Amygdala (tissue), 56 donors: ENCODE results near the gene AGBL1.
"Not testable (repeated sequence)": the region's sequence is repeated elsewhere in the genome, so short reads cannot be mapped to it uniquely, and the experiment has no call there.

Experiments used
- DNase-seq, 56 donors: peaks; one replicate each; lab custom pipeline; 2025; lab: John Stamatoyannopoulos, UW

The AGBL1 gene

DNA sequence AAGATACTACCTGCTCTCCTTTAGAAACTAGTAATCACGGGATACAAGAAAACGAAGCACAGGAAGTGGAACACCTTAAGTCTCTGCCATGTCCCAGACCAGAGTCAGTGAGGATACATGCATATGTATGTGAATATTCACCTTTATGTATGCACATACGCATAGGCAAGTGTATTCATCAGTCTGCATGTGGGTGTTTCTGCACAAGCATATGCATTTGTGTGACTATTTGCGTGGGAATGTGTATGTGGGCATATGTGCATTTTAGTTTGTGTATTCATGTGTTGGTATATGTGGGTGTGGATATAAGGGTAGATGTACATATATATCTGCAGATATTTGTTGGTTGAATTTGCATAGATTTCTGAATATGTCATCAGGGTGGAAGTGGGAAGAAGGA lies 889.7 kb downstream of the AGBL1 start:
- no peak for DNase-seq

DNA sequence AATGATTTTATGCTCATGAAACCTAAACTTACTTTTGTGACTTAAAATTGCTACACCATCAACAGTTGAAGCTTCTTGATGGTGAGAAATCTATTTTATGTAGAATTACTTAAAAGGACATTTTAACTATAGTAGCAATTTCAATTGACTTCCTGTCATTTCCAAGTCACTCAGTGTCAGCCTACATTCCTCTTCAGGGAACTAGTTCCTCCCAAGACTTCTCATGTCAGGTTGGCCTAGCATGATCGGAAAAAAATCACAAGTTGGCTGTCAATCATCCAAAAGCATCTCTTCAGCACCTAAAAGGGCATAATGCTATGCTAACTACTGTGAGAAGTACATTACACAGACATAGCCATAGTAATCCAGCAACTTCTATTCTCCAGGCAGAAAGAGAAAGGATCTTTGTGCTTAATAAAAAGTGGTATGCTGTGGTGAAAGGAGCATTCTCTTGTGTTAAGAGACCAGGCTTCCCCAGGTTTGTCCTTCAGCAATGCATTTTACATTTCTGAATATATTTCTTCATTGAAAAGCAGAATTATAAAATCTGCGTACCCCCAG lies 893.7 kb downstream of the AGBL1 start:
- DNase-seq = no peak

DNA sequence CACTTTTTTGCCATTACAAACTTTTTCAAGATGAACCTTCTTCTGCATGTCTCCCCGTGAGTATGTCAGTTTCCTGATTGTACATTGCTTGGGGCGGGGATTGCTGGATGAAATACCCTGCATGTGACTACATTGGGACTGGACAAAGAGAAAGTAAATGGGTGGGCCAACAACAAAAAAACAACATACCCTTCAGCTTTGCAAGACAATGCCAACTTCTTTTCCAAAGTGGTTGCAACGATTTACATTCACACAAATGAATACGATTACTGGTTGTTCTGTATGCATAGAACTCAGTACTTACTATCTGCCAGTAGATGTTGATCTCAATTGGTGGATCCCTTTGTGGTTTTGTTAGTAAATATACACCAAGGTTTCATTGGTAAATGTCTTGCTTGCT lies 908.4 kb downstream of the AGBL1 start:
- DNase-seq = no peak

- no peak for DNase-seq
These were observed 942.1 kb downstream of the AGBL1 start for GRCh38 chr15:87021751-87022150.

GRCh38 chr15:87031540-87032230 lies 952.0 kb downstream of the AGBL1 start:
- no peak for DNase-seq

DNA sequence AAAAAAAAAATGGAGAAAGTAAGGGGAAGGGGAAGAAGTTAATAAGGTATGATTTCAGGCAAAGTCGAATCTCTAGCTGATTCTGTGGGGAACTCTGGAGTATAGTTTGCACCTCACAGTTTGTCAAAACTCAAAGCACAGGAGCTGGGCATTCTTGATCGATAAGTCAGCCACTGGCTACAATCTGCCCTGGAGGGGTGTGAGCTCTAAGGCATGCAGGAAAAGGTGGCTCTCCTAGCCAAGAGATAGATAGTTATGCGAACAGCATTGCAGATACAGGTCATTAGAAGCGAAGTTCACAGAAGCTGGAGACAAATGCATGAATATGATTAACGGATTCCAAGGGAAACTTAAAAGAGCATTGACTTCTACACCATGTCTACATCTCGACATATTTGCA lies 952.6 kb downstream of the AGBL1 start:
- no peak for DNase-seq

DNA sequence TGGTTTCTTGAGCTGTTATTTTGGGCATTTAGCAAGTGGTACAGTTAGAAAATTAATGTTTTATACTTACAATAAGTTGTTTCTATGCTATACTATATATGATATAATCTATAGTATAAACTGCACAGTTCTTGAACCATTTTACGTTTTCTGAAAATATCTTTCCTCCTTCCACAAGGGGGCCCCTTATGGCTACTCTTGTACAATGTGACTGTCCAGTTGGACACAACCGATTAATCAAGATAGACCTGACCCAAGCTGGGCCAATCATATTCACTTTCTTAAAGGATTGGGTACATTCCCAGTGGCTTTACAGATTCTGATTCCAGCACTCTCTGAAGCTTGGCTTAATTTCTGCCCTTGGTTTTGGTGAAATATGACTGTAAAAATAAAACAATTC lies 953.4 kb downstream of the AGBL1 start:
- no peak for DNase-seq

DNA sequence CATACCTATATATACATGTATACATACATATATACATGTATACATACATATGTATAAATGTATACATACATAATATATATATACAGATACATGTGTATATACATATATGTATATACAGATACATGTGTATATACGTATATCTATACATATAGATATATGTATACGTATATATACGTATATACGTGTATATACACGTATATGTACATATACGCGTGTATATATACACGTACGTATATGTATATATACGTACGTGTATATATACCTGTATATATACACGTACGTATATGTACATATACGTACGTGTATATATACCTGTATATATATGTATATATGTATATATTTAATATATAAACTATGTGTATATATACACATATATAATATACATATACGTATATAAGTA lies 955.2 kb downstream of the AGBL1 start:
- DNase-seq = no peak

GRCh38 chr15:87038404-87038803 lies 958.7 kb downstream of the AGBL1 start:
- no peak for DNase-seq

DNA sequence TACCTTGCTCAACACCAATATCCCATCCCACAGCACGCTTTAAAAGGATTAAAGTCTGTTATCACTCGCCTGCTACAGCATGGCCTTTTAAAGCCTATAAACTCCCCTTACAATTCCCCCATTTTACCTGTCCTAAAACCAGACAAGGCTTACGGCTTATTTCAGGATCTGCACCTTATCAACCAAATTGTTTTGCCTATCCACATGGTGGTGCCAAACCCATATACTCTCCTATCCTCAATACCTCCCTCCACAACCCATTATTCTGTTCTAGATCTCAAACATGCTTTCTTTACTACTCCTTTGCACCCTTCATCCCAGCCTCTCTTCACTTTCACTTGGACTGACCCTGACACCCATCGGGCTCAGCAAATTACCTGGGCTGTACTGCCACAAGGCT lies 962.9 kb downstream of the AGBL1 start:
- DNase-seq = not testable (repeated sequence)

- DNase-seq = no peak
These were observed 966.1 kb downstream of the AGBL1 start for GRCh38 chr15:87045746-87046145.

GRCh38 chr15:87047203-87047965 lies 967.7 kb downstream of the AGBL1 start:
- DNase-seq = no peak
